ENCODE results near the gene SOX3.

SOX3 gene

GRCh38 chrX:140495739-140496138 lies 9.1 kb downstream of the SOX3 start:
- no peaks in the 10 kb centered on the region for H4K20me1 ChIP-seq (ENCODE audit: insufficient read depth, low read length)
- no peaks in the 10 kb centered on the region for H3K79me2 ChIP-seq (ENCODE audit: low read length)
- H3K27ac ChIP-seq (ENCODE audit: low read length): no peak overlapping the region
- TF ChIP-seq EZH2phosphoT487 (IDR thresholded peaks at IDR 0.05; ENCODE audit: low read depth): no peak
- TF ChIP-seq CTCF (IDR thresholded peaks at IDR 0.05; ENCODE audit: low read depth, low read length): no peak
- no peak overlapping the region for H3K4me2 ChIP-seq (ENCODE audit: low read length)
- H3K4me1 ChIP-seq (ENCODE audit: low read length): no peaks in the 10 kb centered on the region
- no peak overlapping the region for H3K9ac ChIP-seq (ENCODE audit: low read length)
- no peak overlapping the region for H3K4me3 ChIP-seq (ENCODE audit: low read length)
- H3K9me3 ChIP-seq (ENCODE audit: insufficient read depth, low read length): no peaks in the 10 kb centered on the region
- no peaks in the 10 kb centered on the region for H3K27me3 ChIP-seq (ENCODE audit: low read depth, low read length)
- H2AFZ ChIP-seq (ENCODE audit: low read depth, low read length): no peak overlapping the region
- H3K36me3 ChIP-seq (replicated peaks; ENCODE audit: low read depth, low read length): no peaks in the 10 kb centered on the region

- Histone ChIP-seq H4K20me1 (ENCODE audit: insufficient read depth, low read length) (no peaks in the 10 kb centered on the region), H3K36me3 (replicated peaks; ENCODE audit: low read depth, low read length) (no peaks in the 10 kb centered on the region), H3K4me1 (ENCODE audit: low read length) (no peaks in the 10 kb centered on the region), H3K27me3 (ENCODE audit: low read depth, low read length) (no peaks in the 10 kb centered on the region), H3K9me3 (ENCODE audit: insufficient read depth, low read length) (no peaks in the 10 kb centered on the region), H3K4me2 (ENCODE audit: low read length) (no peak overlapping the region), H3K79me2 (ENCODE audit: low read length) (no peaks in the 10 kb centered on the region), H2AFZ (ENCODE audit: low read depth, low read length) (no peak overlapping the region), H3K9ac (ENCODE audit: low read length) (no peak overlapping the region), H3K4me3 (ENCODE audit: low read length) (no peak overlapping the region), H3K27ac (ENCODE audit: low read length) (no peak overlapping the region)
- TF ChIP-seq CTCF (IDR thresholded peaks at IDR 0.05; ENCODE audit: low read depth, low read length): no peak
These were observed 12.5 kb downstream of the SOX3 start for GRCh38 chrX:140492066-140492994.

- H3K4me1 ChIP-seq (ENCODE audit: low read length): no peaks in the 10 kb centered on the region
- no peaks in the 10 kb centered on the region for H4K20me1 ChIP-seq (ENCODE audit: insufficient read depth, low read length)
These were observed 24.1 kb downstream of the SOX3 start for GRCh38 chrX:140480765-140481164.

More at GRCh38 chrX:140480765-140481164, 24.1 kb downstream of the SOX3 start:
- Histone ChIP-seq H3K27me3 (ENCODE audit: low read depth, low read length) (no peaks in the 10 kb centered on the region), H3K4me2 (ENCODE audit: low read length) (no peak overlapping the region), H3K9me3 (ENCODE audit: insufficient read depth, low read length) (no peaks in the 10 kb centered on the region), H3K4me3 (ENCODE audit: low read length) (no peak overlapping the region), H3K27ac (ENCODE audit: low read length) (no peak overlapping the region), H2AFZ (ENCODE audit: low read depth, low read length) (no peak overlapping the region), H3K9ac (ENCODE audit: low read length) (no peak overlapping the region), H3K36me3 (replicated peaks; ENCODE audit: low read depth, low read length) (no peaks in the 10 kb centered on the region), H3K79me2 (ENCODE audit: low read length) (no peaks in the 10 kb centered on the region)
- TF ChIP-seq EZH2phosphoT487 (IDR thresholded peaks at IDR 0.05; ENCODE audit: low read depth): no peak
- no peak for TF ChIP-seq CTCF (IDR thresholded peaks at IDR 0.05; ENCODE audit: low read depth, low read length)
